ENCODE measurements around the gene CDKN1A. TPM values are rescaled to one million over a fixed set of nuclear protein-coding genes. Genes with fewer than 3 reads are reported as not detected.
"Not testable (repeated sequence)": the region's sequence is repeated elsewhere in the genome, so short reads cannot be mapped to it uniquely, and the experiment has no call there.

Gene CDKN1A
- total RNA-seq, 6 experiments from 2014 or later, result 496 to 872 (median 617) TPM

DNA sequence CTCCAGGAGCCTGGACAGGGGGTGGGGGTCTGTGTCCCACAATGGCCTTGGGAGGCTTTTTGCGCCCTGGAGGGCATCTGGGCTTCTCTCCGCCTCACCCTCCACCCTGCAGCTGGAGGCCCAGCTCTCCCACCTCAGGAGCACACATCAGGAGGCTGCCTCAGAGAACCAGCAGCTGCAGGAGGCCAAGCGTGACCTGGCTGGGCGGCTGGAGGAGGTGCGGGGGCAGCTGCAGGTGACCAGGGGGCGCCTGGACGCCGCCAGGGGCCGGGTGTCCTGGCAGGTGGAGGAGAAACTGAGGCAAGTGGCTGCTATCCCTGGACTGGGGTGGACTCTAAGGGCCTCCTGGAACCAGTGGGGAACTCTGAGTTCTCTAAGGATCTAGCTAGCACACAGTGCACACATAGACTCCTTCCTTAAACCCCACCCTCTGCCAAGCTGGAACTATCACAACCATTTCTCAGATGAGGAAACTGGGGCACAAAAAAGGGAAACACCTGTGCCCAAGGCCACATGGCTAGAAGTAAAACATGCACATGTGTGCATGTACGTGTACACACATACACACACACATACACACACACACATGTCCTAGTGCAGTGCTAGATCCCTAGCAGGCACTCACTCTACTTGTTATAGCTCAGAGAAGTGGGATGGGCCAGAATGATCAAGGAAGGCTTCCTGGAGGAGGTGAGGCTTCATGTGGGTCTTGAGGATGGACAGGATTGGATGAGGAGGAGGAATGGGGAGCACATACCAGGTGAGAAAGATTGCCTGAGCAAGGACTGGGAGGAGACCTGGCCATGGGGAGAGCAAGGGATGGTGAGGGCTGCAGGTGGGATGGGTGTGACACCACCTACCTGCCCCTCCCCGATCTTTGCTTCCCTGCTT, 42.0 kb downstream of the CDKN1A start:
- no peak for DNase-seq
- no peak overlapping the region for H3K27ac Mint-ChIP-seq
- TF ChIP-seq, protein P1, sequence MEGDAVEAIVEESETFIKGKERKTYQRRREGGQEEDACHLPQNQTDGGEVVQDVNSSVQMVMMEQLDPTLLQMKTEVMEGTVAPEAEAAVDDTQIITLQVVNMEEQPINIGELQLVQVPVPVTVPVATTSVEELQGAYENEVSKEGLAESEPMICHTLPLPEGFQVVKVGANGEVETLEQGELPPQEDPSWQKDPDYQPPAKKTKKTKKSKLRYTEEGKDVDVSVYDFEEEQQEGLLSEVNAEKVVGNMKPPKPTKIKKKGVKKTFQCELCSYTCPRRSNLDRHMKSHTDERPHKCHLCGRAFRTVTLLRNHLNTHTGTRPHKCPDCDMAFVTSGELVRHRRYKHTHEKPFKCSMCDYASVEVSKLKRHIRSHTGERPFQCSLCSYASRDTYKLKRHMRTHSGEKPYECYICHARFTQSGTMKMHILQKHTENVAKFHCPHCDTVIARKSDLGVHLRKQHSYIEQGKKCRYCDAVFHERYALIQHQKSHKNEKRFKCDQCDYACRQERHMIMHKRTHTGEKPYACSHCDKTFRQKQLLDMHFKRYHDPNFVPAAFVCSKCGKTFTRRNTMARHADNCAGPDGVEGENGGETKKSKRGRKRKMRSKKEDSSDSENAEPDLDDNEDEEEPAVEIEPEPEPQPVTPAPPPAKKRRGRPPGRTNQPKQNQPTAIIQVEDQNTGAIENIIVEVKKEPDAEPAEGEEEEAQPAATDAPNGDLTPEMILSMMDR (IDR thresholded peaks at IDR 0.05), result no peak
- no peak overlapping the region for H3K4me3 Mint-ChIP-seq
- peaks cover 7% of the 10 kb centered on the region for H3K27me3 Mint-ChIP-seq (ENCODE audit: insufficient read depth)
- peaks cover 4% of the 10 kb centered on the region; the same call in 1 of the 2 replicates for H3K4me1 Mint-ChIP-seq (ENCODE audit: low read depth)
- H3K36me3 Mint-ChIP-seq (ENCODE audit: low read depth), result no peaks in the 10 kb centered on the region
- no peaks in the 10 kb centered on the region for H3K9me3 Mint-ChIP-seq

DNA sequence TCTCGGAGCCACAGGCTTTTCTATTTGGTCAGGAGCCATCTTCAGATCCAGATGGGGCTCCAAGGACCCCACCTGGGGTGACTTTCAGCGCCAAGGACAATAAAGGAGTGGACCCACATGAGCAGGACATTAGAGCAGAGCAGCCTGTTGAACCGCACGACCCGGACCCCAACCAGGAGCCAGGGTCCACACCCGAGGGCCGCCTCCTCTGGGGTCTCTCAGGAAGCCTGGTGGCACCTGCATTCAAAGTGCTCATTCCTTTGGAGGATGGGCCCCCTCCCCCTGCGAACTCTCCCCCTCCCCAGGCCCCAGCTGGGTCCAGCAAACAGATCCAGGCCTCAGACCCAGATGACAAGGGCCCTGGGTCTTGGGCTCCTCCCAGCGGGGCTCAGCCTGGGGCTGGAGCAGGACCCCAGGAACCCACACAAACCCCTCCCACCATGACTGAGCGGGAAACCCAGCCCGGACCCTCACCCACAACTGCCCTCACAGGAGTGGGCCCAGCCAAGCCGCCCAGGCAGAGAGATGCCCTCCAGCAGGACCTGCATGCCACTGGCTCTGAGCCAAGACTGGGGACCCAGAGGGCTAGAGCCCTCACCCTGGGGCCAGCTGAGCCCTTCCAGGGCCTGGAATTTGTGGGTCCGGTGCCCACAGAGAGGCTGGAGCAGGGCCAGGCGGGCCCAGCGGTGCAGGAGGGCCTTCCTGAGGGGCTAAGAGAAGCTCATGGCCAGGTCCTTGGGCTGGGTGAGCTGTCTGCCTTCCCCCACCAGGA, 43.0 kb downstream of the CDKN1A start:
- TF ChIP-seq, protein P1 (IDR thresholded peaks at IDR 0.05), result no peak
- H3K27me3 Mint-ChIP-seq (ENCODE audit: insufficient read depth), result peaks cover 3% of the 10 kb centered on the region
- H3K4me3 Mint-ChIP-seq, result no peak overlapping the region
- no peak for DNase-seq
- no peak overlapping the region for H3K27ac Mint-ChIP-seq
- H3K36me3 Mint-ChIP-seq (ENCODE audit: low read depth), result no peaks in the 10 kb centered on the region
- H3K4me1 Mint-ChIP-seq (ENCODE audit: low read depth), result peaks cover 11% of the 10 kb centered on the region
- H3K9me3 Mint-ChIP-seq, result no peaks in the 10 kb centered on the region

DNA sequence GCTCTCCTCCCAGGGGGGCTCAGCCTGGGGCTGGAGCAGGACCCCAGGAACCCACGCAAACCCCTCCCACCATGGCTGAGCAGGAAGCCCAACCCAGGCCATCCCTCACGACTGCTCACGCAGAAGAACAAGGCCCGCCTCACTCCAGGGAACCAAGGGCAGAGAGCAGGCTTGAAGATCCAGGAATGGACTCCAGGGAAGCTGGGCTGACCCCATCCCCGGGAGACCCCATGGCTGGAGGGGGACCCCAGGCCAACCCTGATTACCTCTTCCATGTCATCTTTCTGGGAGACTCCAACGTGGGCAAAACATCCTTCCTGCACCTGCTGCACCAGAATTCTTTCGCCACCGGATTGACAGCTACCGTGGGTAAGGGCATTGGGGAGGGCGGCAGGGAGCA, 43.9 kb downstream of the CDKN1A start:
- no peak for DNase-seq
- Mint-ChIP-seq H3K9me3 (no peaks in the 10 kb centered on the region), H3K27ac (no peak overlapping the region), H3K36me3 (ENCODE audit: low read depth) (no peaks in the 10 kb centered on the region), H3K27me3 (ENCODE audit: insufficient read depth) (peaks cover 3% of the 10 kb centered on the region), H3K4me1 (ENCODE audit: low read depth) (peaks cover 19% of the 10 kb centered on the region), H3K4me3 (no peak overlapping the region)
- TF ChIP-seq, protein P1 (IDR thresholded peaks at IDR 0.05), result no peak

DNA sequence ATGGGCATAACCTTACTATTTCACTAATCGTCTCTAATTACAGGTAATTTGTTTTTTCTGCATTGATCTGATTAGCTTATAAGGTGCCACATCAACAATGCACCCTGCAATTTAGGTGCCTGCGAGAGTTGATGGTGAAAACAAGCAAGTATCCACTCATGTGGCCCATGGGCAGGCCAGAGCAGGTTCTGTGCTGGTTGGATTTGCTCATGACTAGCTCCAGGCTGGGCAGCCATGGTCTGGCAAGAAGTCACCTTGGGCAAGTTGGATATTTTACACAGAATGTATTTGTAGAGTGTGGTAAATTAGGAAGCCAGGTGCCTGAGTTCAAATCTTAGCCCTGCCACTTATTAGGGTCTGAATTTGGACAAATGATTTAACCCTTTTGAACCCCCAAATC, 44.4 kb downstream of the CDKN1A start:
- Mint-ChIP-seq H3K9me3 (no peaks in the 10 kb centered on the region), H3K27ac (no peak overlapping the region), H3K36me3 (ENCODE audit: low read depth) (no peaks in the 10 kb centered on the region), H3K4me1 (ENCODE audit: low read depth) (peaks cover 24% of the 10 kb centered on the region), H3K27me3 (ENCODE audit: insufficient read depth) (peaks cover 3% of the 10 kb centered on the region; the same call in 1 of the 2 replicates), H3K4me3 (no peak overlapping the region)
- TF ChIP-seq, protein P1 (IDR thresholded peaks at IDR 0.05), result no peak
- no peak for DNase-seq

DNA sequence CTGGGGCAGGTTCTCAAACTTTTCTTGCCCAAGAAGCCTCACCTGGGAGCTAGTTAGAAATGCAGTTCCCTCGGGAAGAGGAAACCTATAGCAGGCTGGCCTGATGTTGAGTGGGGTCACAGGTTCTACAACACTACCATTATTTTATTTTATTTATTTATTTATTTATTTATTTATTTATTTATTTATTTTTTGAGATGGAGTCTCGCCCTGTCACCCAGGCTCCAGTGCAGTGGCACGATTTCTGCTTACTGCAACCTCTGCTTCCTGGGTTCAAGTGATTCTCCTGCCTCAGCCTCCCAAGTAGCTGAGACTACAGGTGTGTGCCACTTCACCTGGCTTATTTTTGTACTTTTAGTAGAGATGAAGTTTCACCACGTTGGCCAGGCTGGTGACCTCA, 45.5 kb downstream of the CDKN1A start:
- peaks cover 31% of the 10 kb centered on the region for H3K4me1 Mint-ChIP-seq (ENCODE audit: low read depth)
- not testable (repeated sequence) for H3K27ac Mint-ChIP-seq; H3K27me3 Mint-ChIP-seq (ENCODE audit: insufficient read depth); H3K9me3 Mint-ChIP-seq; H3K36me3 Mint-ChIP-seq (ENCODE audit: low read depth); DNase-seq; H3K4me3 Mint-ChIP-seq

Data from HFFc6 (cell line).